SKM-1 treated with dmso at 0.1 percent for 144 hours (cell line): ENCODE results near the gene RYR2.

Experiments
- DNase-seq: peaks from one replicate; lab custom pipeline; 2025; ENCODE audit not compliant: unreplicated experiment; lab: John Stamatoyannopoulos, UW

RYR2 gene

GRCh38 chr1:237031480-237031879 lies 10.5 kb upstream of the RYR2 start:
- DNase-seq: no peak

DNA sequence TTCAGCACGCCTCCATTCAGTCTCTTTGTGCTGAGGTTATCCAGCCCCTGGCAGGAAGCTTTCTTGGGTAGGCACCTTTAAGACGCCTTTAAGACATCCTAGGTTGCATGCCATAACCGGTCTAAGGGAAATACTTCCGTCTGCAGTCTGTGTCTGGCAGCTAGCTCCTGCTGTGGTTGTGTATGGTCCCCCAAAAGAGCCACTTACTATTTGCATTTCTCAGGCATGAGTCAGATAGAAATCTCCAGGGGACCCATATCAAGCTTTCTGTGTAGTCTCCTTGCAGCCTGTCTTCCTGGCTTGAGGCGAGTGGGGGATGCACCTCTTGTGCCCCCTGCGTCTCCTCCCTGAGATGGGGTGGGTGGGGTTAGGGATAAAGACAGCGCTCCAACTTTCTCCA lies 10.0 kb upstream of the RYR2 start:
- DNase-seq: no peak

GRCh38 chr1:237033061-237033460 lies 8.9 kb upstream of the RYR2 start:
- no peak for DNase-seq

DNA sequence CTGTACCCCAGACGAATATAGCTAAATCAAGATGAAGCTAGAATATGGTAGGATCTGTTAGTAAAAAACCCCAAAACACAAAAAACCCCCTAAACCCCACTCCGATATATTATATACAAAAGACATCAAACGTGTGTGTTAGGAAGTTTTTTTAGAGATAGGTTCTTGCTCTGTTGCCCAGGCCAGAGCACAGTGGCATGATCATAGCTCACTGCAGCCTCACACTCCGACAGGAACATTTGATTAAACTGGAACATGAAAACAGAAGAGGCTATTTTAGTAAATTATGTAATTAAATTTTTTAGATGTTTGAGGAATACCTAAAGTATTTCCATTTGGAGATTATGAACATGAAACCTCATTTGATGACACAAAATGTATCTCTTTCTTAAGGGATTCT lies 8.2 kb upstream of the RYR2 start:
- DNase-seq: no peak

- DNase-seq: no peak
Observed at GRCh38 chr1:237035759-237036158, 6.2 kb upstream of the RYR2 start.

- no peak for DNase-seq
Observed at GRCh38 chr1:237038211-237038610, 3.8 kb upstream of the RYR2 start.

- no peak for DNase-seq
Observed at GRCh38 chr1:237040823-237041222, 1.2 kb upstream of the RYR2 start.

GRCh38 chr1:237041461-237041794 lies 556 bp upstream of the RYR2 start:
- no peak for DNase-seq

- no peak for DNase-seq
Observed at GRCh38 chr1:237042526-237042891, 525 bp downstream of the RYR2 start.

GRCh38 chr1:237042892-237043576 lies 1.1 kb downstream of the RYR2 start:
- no peak for DNase-seq

DNA sequence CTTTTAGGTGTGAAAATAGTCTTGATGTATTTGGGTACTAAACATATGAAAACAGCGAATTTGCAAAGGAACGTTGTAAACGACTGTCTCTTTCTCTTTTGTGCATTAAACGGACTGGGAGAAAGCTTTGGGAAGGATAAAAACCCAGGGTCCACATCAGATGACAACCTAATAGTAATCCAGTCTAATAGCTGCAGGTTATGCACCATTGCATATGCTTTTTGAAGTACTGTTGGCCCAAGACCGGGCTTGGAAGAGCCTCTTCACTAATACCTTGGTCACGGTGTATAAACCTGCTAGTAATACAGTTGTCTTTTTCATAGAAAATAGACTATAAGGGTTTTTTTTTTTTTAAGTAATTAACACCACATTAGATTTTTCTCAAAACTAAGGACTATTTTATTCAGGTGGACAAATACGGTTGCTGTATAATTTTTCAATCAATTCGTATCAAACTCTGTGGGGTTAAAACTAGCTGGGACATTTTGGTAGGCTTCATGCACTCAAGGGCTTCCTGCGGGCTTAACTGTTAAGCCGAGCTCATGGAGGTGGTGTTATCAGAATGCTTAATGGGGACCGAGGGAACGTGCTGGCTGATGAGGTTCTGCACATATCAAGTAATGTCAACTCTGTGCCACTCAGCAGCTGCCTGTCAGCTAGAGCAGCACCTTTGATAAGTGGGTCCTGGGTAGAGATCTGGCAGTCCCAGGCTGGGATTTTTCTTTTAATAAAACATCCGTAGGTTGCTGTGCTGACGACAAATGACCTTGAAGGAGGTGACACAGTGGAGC lies 2.1 kb downstream of the RYR2 start:
- DNase-seq: no peak

GRCh38 chr1:237045278-237046016 lies 3.5 kb downstream of the RYR2 start:
- no peak for DNase-seq

- DNase-seq: no peak
Observed at GRCh38 chr1:237048803-237049202, 6.8 kb downstream of the RYR2 start.

GRCh38 chr1:237050185-237050584 lies 8.2 kb downstream of the RYR2 start:
- DNase-seq: no peak

DNA sequence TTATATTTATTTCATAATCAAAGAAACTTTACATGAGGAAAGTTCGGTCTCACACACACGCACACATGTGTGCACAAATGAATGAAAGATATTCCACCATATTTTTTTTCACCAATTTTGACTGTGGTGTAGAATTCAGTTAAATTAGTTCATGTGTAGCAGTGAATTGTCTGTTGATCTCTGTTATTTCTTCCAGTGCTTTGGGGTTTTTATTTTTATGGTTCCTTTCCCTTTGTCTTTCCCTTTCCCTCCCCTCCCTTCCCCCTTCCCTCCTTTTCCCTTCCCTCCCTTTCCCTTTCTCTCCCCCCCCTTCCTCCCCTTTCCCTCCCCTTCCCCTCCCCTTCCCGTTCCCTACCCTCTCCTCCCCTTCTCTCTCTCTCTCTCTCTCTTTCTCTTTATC lies 8.9 kb downstream of the RYR2 start:
- DNase-seq: no peak

- no peak for DNase-seq
Observed at GRCh38 chr1:237054313-237054712, 12.3 kb downstream of the RYR2 start.

DNA sequence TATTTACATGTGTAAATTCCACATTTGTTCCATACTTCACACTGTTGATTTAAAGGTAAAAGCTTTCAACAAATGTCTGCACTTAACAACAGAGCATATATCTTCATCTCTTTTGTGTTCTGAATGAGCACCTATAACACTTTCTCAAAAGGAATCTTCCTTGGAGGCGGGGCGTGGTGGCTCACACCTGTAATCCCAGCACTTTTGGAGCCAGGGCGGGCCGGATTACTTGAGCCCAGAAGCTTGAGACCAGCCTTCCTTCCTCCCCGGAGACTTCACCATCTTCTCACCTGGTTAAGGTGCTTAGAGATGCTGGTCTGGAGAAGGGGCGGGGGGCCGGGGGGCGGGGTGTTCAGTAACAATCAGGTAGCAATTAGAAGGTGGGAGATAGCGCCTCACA lies 16.5 kb downstream of the RYR2 start:
- DNase-seq: no peak

DNA sequence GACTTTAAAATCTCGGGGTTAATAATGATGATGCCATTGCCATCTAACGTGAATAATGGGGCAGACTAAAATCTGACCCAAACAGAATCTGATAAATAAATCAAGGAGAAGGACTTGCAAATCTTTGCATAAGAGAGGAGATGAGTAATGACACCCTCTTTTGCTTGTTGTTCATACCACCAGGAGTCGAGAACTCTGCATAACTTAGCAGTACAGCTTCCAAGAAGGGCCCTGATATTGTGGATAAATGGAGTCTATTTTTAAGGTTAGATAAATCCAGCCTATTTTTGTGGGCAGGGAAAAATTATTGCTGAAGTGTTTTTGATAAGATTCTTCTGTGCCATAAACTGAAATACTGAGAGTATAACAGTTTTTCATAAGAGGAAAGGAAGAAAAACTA lies 17.3 kb downstream of the RYR2 start:
- DNase-seq: no peak

- no peak for DNase-seq
Observed at GRCh38 chr1:237062976-237063375, 21.0 kb downstream of the RYR2 start.

- no peak for DNase-seq
Observed at GRCh38 chr1:237065903-237066302, 23.9 kb downstream of the RYR2 start.

DNA sequence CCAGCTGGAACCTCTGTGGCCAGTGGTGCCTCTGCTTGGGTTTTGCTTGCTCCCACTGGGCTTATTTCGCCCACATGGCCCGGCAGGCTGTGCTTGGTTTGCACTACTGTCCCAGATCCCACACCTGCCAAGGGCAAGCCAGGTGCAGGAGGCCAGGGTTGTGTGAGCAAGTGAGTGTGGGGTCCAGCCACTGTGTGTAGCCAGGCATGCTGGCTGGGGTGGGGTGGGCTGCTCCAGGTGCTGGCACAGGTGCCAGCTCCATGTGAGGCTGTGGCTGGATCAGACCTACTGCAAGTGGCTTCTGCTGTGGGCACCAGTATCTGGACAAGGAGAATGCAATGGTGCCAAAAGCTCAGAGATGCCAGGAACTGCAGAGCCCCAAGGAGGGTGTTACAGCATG lies 28.5 kb downstream of the RYR2 start:
- DNase-seq: no peak
